Measurements from ENCODE around the gene LAMB3.

Gene LAMB3

DNA sequence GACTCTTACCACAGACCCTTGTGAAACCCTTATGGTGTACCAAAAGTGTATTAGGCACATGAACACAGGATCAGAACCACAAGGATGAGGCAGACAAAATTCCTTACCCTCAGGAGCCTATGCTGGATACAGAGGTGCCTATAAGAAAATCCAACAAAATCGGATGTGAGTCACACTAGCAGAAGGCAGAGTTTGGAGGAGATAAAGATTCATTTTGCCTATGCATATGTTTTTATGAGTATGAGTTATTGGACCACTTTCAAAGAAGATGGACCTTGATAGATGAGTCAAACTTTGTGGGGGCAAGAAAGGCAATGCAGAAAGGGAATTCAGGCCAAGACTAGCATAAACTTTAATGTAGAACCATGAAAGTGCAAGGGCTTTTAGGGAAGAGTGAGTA is 51.7 kb downstream of the LAMB3 start:
- no peak overlapping the region for H3K4me3 ChIP-seq (ENCODE audit: low read depth, low read length)

DNA sequence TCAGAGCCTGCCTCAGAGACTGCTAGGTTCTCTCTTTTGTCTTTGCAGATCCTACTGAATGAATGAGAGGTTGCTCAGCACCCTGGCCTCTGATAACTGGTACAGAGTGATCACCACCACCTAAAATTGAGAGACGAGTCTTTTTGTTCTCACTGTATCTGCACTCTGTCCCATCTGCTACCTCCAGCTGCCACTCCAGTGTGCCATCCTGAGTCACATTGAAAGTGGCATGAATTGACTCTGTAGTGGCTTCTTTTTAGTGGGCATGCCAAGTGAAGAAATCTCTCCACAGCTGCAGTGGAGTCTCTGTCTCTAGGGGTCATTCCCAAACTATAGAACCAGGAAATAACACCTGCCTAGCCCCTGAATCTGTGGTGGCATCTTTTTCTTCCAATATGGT is 54.0 kb downstream of the LAMB3 start:
- H3K4me3 ChIP-seq (ENCODE audit: low read depth, low read length): no peak overlapping the region

DNA sequence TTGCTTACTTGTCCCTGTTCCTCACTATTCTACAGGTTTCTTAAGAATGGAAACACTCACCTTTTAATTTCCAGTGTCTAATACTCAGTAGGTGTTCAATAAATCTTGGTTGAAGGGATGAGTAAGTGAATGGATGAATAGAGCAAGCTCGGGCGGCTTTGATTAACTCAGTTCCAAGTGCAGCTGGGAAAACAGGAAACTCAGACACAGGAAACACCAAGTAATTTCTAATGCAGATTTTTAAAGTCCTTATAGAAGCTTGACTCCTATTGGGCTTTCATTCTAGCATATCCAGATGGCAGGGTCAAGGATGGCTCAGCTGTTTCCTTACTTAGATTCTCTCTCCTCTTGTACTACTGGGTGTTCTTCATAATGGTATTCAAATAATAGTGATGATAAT is 54.7 kb downstream of the LAMB3 start:
- no peak overlapping the region for H3K4me3 ChIP-seq (ENCODE audit: low read depth, low read length)

DNA sequence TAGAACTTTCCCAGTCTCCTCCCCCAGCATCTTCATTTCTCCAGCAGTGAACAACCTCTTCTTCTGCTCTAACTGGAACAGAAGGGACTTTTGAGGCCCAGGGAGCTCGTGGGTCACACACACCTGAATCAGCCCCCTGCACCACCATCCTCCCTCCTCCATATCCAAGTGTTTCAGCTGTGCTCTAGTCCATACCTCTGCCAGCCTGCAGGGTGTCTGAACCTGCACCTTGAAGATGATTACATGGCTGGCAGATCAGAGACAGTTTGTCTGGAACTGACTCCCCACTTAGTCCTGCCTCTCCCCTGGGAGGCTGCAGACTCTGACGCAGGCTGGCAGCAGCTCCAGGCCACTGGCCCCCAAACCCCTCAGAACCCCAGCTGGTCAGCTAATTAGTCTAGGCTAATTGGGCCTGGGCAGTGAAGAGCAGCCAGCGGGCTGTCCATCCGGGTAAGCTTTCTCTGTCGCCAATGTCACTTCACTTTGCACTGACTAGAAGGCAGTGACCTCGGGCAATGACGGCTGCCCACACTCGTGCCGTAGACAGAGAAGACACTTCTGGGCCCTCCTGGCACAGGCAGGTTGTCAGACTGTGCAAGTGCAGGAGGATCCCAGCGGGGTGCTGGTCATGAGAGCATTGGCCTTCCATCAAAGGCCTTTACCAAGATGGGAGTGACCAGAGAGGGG is 56.5 kb downstream of the LAMB3 start:
- no peak overlapping the region for H3K4me3 ChIP-seq (ENCODE audit: low read depth, low read length)

DNA sequence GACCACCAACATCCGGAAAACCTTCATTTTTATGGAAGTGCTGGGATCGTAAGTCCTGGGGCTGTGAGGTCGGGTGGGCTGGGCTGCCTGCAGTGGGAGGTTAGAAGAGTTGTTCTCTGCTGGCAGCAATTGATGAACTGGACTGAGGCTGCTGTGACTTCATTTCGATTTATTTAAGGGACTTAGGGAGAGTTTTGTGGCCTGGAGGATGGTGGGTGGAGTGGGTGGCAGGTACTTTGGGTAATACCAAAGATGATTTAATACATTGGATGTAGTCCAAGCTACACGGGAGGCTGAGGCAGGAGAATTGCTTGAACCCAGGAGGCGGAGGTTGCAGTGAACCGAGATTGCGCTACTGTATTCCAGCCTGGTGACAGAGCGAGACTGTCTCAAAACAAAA is 57.2 kb downstream of the LAMB3 start:
- H3K4me3 ChIP-seq (ENCODE audit: low read depth, low read length): no peak overlapping the region

DNA sequence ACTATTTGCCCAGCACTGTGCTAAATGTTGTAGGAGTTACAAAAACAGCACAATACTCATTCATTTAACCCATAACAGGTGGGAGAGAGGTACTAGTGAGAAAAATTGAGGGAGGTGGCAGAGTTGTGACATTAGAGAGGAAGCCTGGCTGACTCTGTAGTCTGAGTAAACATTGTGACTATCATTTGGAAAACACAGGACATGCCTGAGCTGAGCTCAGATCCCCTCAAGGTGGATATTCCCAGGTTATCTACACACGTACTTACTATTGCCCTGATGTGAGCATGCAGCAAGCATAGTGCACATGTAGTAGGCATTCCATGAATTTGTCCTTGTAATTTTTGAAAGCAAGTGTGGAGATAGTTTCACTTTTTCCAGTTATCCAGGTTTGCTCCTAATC is 57.8 kb downstream of the LAMB3 start:
- H3K4me3 ChIP-seq (ENCODE audit: low read depth, low read length): no peak overlapping the region

DNA sequence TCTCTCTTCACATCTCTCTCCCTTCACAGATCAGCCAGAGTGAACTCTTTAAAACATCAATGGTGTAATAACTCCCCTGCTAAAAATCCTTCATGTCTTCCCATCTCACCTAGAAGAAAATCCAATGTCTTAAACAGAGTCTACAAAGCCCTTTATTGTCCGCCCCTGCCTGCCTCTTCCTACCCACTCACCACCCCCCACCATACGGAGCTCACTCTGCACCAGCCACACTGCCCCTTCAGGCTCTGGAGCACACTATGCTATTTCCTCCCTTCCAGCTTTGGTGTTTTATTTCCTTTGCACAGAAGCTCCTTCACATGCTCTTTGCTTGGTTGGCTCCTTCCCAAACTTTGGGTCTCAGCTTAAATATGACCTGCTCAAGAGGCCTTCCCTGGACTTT is 58.5 kb downstream of the LAMB3 start:
- H3K4me3 ChIP-seq (ENCODE audit: low read depth, low read length): no peak overlapping the region

DNA sequence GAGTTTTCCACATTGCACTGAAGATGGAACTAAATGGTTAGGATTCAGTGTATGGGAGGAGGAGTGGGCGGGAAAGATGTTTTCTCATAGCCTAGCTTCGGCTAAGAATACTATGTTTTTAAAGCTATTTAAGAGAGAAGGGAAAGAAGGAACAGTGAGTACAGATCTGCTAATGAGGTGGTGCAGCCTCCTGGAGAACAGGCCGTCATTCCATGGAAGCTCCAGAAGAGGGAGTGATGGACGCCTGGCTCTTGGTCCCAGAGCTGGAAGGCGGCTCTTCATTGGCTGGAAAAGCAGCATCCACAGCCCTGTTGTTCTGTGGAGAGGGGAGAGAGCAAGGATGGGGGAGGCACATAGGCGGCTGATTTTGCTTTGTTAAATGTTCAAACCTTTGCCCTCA is 61.8 kb downstream of the LAMB3 start:
- no peak overlapping the region for H3K4me3 ChIP-seq (ENCODE audit: low read depth, low read length)

DNA sequence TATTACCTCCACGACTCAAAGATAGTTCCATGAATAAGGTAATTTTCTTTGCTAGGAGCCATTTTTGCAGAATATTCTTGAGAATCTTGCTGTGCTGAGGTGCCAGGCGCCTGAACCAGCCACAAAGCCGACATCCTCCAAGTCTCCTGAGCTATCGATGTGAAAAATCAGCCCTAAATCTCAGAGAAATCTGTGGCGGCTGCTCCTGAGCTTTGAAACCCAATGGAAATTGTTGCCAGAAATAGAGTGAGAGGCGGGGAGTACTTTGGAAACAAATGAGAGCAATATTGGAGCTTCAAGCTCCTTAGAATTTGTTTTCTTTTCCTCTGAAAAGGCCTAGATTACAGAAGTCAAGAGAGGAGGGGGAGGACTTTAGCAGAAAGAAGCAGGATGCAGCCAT is 62.4 kb downstream of the LAMB3 start:
- H3K4me3 ChIP-seq (ENCODE audit: low read depth, low read length): no peak overlapping the region

DNA sequence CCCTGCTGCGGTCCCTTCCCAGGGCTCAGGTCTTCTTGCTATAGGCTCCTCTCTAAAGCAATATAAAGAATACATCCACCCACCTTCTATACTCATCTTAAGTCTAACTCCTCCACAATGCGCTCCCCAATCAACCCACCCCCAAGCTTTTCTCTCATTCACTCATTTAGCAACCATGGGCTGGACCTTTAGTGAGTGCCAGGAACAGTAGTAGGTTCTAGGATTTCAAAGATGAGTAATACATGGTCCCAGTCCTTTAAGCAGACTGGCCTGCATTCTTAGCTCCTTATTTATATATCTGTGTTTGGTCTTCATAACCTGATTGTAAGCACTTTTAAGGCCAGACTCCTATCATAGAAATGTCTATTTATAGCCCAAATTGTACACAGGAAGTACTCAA is 62.8 kb downstream of the LAMB3 start:
- no peak overlapping the region for H3K4me3 ChIP-seq (ENCODE audit: low read depth, low read length)

DNA sequence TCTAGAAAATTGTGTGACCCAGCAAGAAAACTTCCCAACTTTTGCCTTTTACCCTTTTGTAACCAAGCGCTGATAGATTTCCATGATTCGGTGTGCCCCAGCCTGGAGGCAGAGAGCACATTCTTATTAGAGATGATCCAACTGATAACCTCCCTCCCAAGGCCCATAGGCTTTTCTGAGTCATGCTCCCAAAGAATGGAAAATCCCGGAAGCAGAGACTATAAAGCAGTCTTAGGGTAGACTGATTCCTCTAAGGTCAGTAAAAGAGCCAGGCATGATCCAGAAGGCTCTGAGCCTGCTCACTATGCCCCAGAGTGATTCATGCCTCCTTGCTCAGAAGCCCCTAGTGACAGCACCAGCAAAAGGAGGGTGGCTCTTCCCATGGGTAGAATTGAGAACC is 64.4 kb downstream of the LAMB3 start:
- no peak overlapping the region for H3K4me3 ChIP-seq (ENCODE audit: low read depth, low read length)

DNA sequence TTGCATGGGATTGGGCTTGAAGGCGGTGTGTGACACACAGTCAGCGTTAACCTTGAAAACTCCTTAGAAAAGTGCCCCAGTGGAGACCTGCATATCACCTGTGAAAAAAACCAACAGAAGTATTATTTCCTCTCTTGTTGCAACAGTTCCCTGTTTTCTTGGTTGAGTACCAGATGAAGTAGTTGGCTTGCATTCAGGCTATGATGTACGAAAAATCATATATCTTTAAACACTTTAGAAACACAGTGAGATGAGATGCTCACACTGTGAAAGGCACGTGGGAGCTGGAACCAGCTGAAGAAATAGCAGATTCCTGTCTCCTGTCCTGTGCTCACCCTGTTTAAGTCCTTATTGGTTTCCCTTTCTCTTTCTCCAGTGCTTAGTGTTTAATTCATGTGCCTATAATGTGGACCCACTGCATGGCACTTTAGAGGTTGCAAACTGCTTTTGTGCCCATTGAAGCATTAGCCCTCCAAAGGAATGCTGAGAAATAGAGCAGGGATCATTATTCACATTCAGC is 65.9 kb downstream of the LAMB3 start:
- H3K4me3 ChIP-seq (ENCODE audit: low read depth, low read length): no peak overlapping the region

DNA sequence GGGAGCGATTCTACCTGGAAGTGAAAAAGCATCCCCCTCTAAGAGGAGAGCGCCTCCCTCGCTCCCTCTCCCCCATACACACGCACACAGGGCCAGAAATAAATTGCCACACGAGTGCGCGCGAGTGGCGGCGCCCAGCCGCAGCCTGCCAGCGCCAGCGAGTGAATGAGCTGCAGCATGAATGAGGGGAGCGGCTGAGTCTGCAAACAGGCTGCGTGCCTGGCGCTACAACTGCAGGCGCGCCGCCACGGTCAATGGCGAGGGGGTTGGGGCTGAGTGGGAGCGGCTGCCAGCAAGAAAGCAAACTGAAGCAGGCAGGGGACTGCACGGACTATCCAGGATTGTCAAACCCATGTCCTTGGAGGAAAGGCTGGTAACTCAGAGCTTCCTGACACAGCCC is 66.6 kb downstream of the LAMB3 start:
- no peak overlapping the region for H3K4me3 ChIP-seq (ENCODE audit: low read depth, low read length)

DNA sequence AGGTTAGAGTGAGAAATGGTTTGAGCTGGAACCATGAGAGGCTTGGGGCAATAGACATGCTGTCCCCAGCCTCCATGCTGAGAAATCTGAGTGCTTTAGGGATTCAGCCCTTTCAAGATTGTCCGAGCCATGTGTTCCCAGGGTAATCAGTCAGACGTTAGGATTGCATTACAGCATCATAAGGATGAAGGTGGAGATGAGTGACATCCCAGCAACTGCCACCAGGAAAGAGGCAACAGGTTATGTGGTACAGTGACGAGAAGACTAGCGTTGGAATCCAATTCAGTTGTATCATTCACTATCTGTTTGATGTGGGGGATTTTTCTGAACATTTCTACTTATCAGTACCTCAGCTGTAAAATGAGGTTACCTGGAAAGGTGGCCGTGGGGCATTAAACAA is 67.0 kb downstream of the LAMB3 start:
- no peak overlapping the region for H3K4me3 ChIP-seq (ENCODE audit: low read depth, low read length)

DNA sequence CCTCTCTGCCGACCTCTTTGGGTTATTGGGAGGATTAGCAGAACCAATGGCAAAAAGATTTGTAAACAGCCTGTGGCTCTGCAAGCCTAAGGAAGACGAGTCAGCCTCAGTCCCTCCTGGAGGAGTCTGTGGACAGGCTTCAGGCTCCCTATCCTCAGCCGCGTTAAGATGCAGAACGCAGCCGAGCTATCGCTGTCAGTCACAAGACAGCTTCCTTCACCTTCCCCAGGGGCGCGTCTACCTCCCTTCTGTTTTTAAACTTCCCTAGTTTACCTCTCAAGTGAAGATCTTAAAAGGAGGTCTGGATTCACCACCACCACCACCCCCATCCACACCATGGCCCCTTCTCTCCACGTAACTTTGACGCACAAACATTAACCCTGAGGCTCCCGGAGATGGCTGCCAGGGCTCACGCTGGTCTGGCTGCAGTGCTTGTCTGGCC is 68.0 kb downstream of the LAMB3 start:
- H3K4me3 ChIP-seq (ENCODE audit: low read depth, low read length): no peak overlapping the region

DNA sequence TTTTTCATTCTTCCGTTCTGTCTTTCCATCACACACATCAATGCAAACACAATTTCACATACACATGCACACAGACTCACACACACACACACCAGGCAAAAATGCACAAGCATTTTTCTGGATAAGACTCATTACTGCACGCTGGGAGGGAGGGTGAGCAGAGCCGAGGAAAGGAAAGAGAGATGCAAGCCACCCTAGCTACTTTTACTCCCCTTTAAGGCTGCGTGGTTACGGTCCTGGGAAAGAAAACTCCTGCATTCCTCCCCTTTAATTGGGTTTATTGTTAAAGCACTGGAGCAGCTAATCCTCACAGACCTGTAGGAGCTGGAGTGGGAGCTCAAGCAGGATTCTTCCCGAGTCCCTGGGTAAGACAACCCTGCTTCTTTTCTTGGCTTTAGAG is 68.8 kb downstream of the LAMB3 start, which contains the start of gene CAMK1G:
Gene CAMK1G (plus strand): TSS at position 307 of the 400 bp plus-strand sequence. CDS start 11,270 bp downstream, outside the sequence.
- no peak within 1 kb of the TSS for H3K4me3 ChIP-seq (ENCODE audit: low read depth, low read length)

DNA sequence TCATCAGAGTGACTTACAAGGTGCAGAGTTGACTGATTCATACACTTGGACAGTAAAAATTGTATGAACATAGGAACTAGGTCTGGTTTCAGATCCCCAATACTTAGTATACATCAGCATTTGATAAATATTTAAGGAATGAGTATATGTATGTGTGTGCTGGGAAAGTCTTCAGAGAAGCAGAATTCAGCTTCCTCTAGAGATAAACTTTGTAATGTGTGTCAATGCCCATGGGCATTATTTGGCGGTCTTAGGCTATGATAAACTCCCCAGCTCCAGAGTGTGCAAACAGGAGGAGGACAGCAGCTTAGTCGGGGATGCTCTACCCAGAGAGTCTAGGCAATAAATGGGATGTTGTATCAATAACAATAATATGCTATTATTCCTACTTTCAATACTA is 71.6 kb downstream of the LAMB3 start:
- no peak overlapping the region for H3K4me3 ChIP-seq (ENCODE audit: low read depth, low read length)

DNA sequence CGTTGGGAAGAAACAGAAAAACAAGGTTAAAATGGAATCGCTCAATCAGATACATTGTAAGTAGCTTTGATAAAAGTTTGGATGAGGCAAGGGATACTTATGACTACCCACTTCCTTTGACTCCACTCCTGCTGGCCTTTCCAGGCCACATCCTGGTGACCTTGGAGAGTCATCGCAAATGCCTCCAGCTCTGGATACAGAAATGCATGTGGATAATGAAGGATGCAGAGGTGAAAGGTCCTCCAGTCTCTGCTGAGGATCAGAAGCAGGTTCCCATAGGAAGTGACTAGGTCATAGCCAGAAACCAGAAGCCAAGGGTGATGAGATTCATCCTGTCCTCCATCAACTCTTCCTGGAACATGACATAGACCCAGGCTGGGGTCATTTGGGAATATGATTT is 74.9 kb downstream of the LAMB3 start:
- H3K4me3 ChIP-seq (ENCODE audit: low read depth, low read length): no peak overlapping the region

DNA sequence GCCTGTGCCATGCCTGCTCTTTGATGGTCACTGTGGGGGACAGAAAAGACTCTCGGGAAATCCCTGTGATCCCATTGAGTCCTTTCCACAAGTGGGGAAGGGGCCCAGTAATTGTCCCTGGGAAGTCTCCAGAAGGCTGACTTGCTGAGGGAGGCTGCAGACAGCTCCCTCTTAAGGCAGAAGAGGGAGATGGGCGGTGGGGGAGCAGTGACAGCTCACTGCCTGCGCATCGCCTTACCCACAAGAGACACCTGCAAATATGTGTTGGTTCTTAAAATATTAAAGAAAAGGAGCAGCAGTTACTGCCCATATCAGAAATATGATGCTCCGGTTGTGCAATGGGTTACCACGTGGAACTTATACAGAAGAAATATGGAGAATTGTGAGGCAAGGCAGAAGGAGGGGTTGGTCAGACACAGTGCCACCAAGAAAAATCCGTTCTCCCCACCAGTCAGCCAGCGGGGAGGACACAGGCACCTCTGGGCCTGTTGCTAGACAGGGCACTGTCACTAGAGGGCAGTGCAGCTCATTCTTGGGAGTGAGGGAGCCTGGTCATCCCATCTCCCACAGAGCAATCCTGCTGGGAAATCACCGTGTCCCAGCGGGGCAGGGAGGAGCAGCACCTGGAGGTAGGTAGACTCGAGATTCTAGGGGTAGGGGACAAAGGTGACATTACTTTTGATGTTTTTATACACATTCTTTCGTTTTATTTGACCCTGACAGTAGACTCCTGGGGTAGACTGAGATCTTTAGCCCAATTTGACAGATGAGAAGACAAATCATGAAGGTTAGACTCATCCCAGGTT is 75.6 kb downstream of the LAMB3 start:
- H3K4me3 ChIP-seq (ENCODE audit: low read depth, low read length): no peak overlapping the region

DNA sequence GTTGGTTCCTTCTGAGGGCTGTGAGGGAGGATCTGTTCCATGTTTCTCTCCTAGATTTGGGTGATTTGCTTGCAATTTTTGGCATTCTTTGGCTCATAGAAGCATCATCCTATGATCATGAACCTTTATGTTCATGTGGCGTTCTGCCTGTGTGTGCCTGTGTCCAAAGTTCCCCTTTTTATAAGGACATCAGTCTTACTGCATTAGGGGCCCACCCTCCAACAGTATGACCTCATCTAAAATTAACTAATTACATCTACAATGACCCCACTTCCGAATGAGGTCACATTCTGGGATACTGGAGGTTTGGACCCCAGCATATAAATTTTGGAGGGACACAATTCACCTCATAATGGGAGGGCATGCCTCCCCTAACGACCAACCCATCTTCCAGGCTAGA is 81.5 kb downstream of the LAMB3 start:
- no peak overlapping the region for H3K4me3 ChIP-seq (ENCODE audit: low read depth, low read length)

DNA sequence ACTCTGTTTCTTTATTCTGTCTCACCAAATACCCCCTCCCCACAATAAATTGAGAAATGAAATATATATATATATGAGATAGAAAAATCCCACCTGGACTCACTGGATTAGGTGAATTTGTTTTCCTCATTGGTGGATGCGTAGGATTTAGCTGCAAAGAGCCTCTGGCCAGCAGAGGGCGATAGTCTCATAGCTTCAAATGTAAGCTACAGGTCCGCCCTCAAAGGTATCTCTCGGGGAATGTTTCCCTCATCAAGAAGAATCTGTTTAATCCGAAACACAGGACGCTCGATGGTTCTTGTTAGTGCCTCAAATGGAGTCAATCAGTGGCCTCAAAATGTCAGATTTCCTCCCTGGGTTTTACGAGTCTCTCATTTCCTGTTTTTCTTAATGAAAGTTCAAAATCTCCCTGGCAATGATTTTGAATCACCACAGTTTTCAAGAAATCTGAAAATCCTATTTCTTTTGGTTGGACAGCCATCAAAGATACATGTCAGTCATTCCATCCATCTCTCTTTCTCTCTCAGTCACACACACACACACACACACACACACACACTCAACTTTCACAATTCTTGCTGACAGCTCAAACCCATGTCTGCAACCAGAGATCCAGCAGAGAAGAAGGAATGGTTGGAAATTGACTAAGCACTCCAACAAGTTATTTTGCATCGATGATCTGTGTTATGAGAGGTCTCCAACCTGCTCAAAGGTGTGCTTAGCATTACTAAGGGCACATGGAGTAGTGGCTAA is 82.6 kb downstream of the LAMB3 start:
- H3K4me3 ChIP-seq (ENCODE audit: low read depth, low read length): no peak overlapping the region

Measured in iPS-11a (cell line).